RWPE2 (cell line): ENCODE data around the gene RMI2.
A peak's percentile ranks its signal among the peaks of the same experiment; 100 is the strongest.
"Not testable (repeated sequence)": the region's sequence is repeated elsewhere in the genome, so short reads cannot be mapped to it uniquely, and the experiment has no call there.

Experiments used
- ATAC-seq: fragments of 200-7000 bp; cut with Tn5 transposase; 3 replicates; pipeline ENCODE4 v1.9.1; 2021; ENCODE audit warnings: low read depth
- DNase-seq: peaks from one replicate; pipeline ENCODE4 v3.0.0-alpha.2; 2020; ENCODE audit warnings: low spot score
- H3K27ac ChIP-seq: fragments of 450-650 bp; 2 replicates; pipeline ENCODE4 v1.5.1; 2017; ENCODE audit warnings: mild to moderate bottlenecking; ENCODE audit not compliant: poor library complexity, severe bottlenecking
- H3K27me3 ChIP-seq: fragments of 250-450 bp; sonication (Bioruptor Pico); 2 replicates; pipeline ENCODE4 v1.5.1; 2021; ENCODE audit warnings: mild to moderate bottlenecking, moderate library complexity; ENCODE audit not compliant: insufficient read depth, poor library complexity, severe bottlenecking
- H3K36me3 ChIP-seq: fragments of 250-450 bp; sonication (Bioruptor Pico); 2 replicates; pipeline ENCODE4 v1.5.1; 2020; ENCODE audit warnings: low read depth, mild to moderate bottlenecking, moderate library complexity
- H3K4me1 ChIP-seq: fragments of 250-450 bp; sonication (Bioruptor Pico); 2 replicates; pipeline ENCODE4 v1.5.1; 2021; ENCODE audit warnings: mild to moderate bottlenecking, moderate library complexity; ENCODE audit not compliant: insufficient read depth, poor library complexity, severe bottlenecking
- H3K4me3 ChIP-seq: fragments of 250-450 bp; sonication (Bioruptor Pico); 2 replicates; pipeline ENCODE4 v1.5.1; 2021; ENCODE audit warnings: mild to moderate bottlenecking, moderate library complexity; ENCODE audit not compliant: severe bottlenecking
- H3K9me3 ChIP-seq: fragments of 250-450 bp; sonication (Bioruptor Pico); 2 replicates; pipeline ENCODE4 v1.5.1; 2021; ENCODE audit warnings: mild to moderate bottlenecking, moderate library complexity; ENCODE audit not compliant: severe bottlenecking
- CTCF ChIP-seq: fragments of 450-650 bp; IDR thresholded peaks from one replicate; pipeline ENCODE4 v1.5.1; 2017; ENCODE audit warnings: mild to moderate bottlenecking, moderate library complexity; ENCODE audit not compliant: poor library complexity, severe bottlenecking

Gene RMI2

GRCh38 chr16:11367483-11367906 is 22.2 kb downstream of the RMI2 start:
- H3K27ac ChIP-seq = no peak overlapping the region
- DNase-seq (no peak), ATAC-seq (no peak)
- H3K4me1 ChIP-seq = peaks cover 3% of the 10 kb centered on the region
- H3K27me3 ChIP-seq = no peaks in the 10 kb centered on the region
- no peak overlapping the region for H3K4me3 ChIP-seq
- TF ChIP-seq CTCF = no peak
- no peaks in the 10 kb centered on the region for H3K9me3 ChIP-seq
- no peaks in the 10 kb centered on the region for H3K36me3 ChIP-seq

GRCh38 chr16:11370084-11370931 is 25.0 kb downstream of the RMI2 start:
- Histone ChIP-seq H3K4me1 (no peaks in the 10 kb centered on the region), H3K4me3 (no peak overlapping the region), H3K9me3 (no peaks in the 10 kb centered on the region), H3K36me3 (no peaks in the 10 kb centered on the region), H3K27me3 (no peaks in the 10 kb centered on the region), H3K27ac (no peak overlapping the region)
- DNase-seq (no peak), ATAC-seq (no peak)
- no peak for TF ChIP-seq CTCF

GRCh38 chr16:11370932-11371279 is 25.6 kb downstream of the RMI2 start:
- not testable (repeated sequence) for H3K36me3 ChIP-seq, H3K27me3 ChIP-seq, ATAC-seq, H3K4me3 ChIP-seq, H3K27ac ChIP-seq, H3K9me3 ChIP-seq, DNase-seq, H3K4me1 ChIP-seq

GRCh38 chr16:11372073-11372828 is 27.0 kb downstream of the RMI2 start:
- H3K36me3 ChIP-seq = no peaks in the 10 kb centered on the region
- no peaks in the 10 kb centered on the region for H3K27me3 ChIP-seq
- H3K4me3 ChIP-seq = no peak overlapping the region
- H3K9me3 ChIP-seq = no peaks in the 10 kb centered on the region
- DNase-seq (no peak), ATAC-seq (no peak)
- H3K4me1 ChIP-seq = no peaks in the 10 kb centered on the region
- H3K27ac ChIP-seq = no peak overlapping the region
- peak; percentile 7 for TF ChIP-seq CTCF

- no peak for TF ChIP-seq CTCF
- DNase-seq = no peak
Measured at GRCh38 chr16:11372829-11373306, 27.6 kb downstream of the RMI2 start.

More at GRCh38 chr16:11372829-11373306, 27.6 kb downstream of the RMI2 start:
- Histone ChIP-seq H3K4me1 (no peaks in the 10 kb centered on the region), H3K27ac (no peak overlapping the region), H3K36me3 (no peaks in the 10 kb centered on the region), H3K4me3 (no peak overlapping the region), H3K27me3 (no peaks in the 10 kb centered on the region), H3K9me3 (no peaks in the 10 kb centered on the region)
- no peak for ATAC-seq
